Measurements from ENCODE around the gene SLC17A1.

- TF ChIP-seq RARB (CRISPR knock-in tag; IDR thresholded peaks at IDR 0.05) (no peak), CREB5 (CRISPR knock-in tag; IDR thresholded peaks at IDR 0.05; ENCODE audit: low read depth) (no peak), PATZ1 (CRISPR knock-in tag; IDR thresholded peaks at IDR 0.05; ENCODE audit: borderline replicate concordance) (no peak), ZFP3 (CRISPR knock-in tag; IDR thresholded peaks at IDR 0.05) (no peak), PPARA (CRISPR knock-in tag; IDR thresholded peaks at IDR 0.05; ENCODE audit: borderline replicate concordance) (no peak), POU6F1 (CRISPR knock-in tag; IDR thresholded peaks at IDR 0.05; ENCODE audit: borderline replicate concordance, low read depth) (no peak), ARNTL (CRISPR knock-in tag; IDR thresholded peaks at IDR 0.05; ENCODE audit: borderline replicate concordance, low read depth) (no peak), ZNF70 (CRISPR knock-in tag; IDR thresholded peaks at IDR 0.05) (no peak), CSRNP3 (CRISPR knock-in tag; IDR thresholded peaks at IDR 0.05) (no peak), CSDC2 (CRISPR knock-in tag; IDR thresholded peaks at IDR 0.05) (no peak), OSR1 (CRISPR knock-in tag; IDR thresholded peaks at IDR 0.05) (no peak), ZC3H10 (CRISPR knock-in tag; IDR thresholded peaks at IDR 0.05) (no peak), TOX (CRISPR knock-in tag; IDR thresholded peaks at IDR 0.05; ENCODE audit: borderline replicate concordance) (no peak), ZFP30 (CRISPR knock-in tag; IDR thresholded peaks at IDR 0.05) (no peak)
Observed at GRCh38 chr6:25749837-25750236, 82.0 kb downstream of the SLC17A1 start.
